ENCODE measurements around the gene NFASC.

NFASC gene

DNA sequence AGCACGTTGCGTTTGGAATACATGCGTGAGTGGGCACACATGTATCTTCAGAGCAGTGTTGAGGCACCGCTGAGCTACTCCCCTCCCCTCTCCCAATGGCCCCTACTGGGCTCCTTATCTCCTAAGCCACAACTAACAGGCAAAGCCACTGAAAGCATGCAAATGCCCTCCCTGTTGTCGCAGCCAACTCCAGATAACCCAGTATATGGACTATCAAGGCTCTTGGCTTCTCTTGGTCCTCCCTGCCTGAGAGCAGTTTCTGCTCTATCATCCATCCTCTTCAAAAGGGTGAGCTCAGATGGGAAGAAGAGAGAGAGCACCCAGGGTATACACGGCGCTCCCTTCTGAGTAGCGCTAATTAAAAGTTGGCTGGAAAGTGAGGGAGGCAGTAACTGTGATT lies 113.8 kb downstream of the NFASC start:
- TF ChIP-seq, protein P1, sequence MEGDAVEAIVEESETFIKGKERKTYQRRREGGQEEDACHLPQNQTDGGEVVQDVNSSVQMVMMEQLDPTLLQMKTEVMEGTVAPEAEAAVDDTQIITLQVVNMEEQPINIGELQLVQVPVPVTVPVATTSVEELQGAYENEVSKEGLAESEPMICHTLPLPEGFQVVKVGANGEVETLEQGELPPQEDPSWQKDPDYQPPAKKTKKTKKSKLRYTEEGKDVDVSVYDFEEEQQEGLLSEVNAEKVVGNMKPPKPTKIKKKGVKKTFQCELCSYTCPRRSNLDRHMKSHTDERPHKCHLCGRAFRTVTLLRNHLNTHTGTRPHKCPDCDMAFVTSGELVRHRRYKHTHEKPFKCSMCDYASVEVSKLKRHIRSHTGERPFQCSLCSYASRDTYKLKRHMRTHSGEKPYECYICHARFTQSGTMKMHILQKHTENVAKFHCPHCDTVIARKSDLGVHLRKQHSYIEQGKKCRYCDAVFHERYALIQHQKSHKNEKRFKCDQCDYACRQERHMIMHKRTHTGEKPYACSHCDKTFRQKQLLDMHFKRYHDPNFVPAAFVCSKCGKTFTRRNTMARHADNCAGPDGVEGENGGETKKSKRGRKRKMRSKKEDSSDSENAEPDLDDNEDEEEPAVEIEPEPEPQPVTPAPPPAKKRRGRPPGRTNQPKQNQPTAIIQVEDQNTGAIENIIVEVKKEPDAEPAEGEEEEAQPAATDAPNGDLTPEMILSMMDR (IDR thresholded peaks at IDR 0.05; ENCODE audit: low read depth, low read length, missing control alignments): no peak
- no peak for DNase-seq (ENCODE audit: extremely low read depth, low read depth)
- no peak overlapping the region for H3K4me3 ChIP-seq (replicated peaks; ENCODE audit: low read depth, low read length)

DNA sequence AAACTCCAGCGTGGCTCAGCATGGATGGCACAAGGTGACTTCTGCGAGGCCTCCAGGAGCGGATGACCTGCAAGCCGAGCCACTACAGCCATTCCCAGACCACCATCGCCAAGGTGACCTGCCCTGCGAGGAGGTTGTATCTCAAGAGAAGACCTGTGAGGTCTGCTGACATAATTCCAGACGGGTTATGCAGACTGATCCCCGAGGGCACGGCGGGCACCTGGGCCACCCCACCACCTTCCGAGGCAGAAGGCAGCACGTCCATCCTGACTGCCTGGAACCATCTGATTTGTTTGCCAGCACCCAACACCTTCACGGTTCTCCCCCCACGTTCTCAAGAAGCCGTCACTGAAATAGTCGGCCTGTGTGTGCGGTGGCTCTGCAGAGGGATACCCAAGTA lies 115.5 kb downstream of the NFASC start:
- TF ChIP-seq, protein P1 (IDR thresholded peaks at IDR 0.05; ENCODE audit: low read depth, low read length, missing control alignments): no peak
- H3K4me3 ChIP-seq (replicated peaks; ENCODE audit: low read depth, low read length): no peak overlapping the region
- no peak for DNase-seq (ENCODE audit: extremely low read depth, low read depth)

DNA sequence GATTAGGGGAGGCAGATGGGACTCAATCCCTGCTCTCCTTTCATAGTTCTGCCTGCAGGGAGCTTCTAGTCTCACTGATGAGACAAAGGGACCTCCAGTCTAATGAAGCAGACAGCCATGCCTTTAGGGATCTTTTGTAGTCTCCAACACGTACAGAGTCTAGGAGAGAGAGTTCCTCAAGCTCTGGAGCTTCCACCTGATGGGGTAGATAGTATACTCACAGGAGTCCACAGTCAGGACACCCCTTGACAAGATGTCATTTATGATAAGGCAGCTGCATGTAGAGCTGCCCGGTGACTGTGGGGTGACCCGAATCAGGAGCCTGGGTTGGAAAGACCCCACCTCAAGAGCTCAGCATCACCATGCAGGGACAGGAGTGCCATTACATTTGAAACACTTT lies 117.0 kb downstream of the NFASC start:
- H3K4me3 ChIP-seq (replicated peaks; ENCODE audit: low read depth, low read length): no peak overlapping the region
- TF ChIP-seq, protein P1 (IDR thresholded peaks at IDR 0.05; ENCODE audit: low read depth, low read length, missing control alignments): no peak
- DNase-seq (ENCODE audit: extremely low read depth, low read depth): no peak

DNA sequence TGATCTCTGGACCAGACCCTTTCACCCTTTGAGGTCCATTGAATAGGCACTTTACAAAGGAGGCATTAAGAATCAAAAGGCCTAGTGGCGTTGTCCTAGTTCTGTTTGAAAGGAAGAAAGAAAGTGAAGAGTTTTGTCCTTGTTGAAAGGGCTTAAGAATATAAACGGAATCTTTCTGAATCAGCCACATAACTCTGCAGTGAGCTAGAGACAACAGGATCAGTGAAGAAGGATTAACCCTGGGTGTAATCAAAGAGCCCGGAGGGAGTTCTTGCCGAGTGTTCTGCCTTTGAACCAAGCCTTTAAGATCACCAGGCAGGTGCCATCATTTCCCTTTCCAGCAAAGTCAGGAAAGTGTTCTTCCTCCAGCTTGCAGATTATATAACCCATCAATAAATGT lies 117.5 kb downstream of the NFASC start:
- H3K4me3 ChIP-seq (replicated peaks; ENCODE audit: low read depth, low read length): no peak overlapping the region
- TF ChIP-seq, protein P1 (IDR thresholded peaks at IDR 0.05; ENCODE audit: low read depth, low read length, missing control alignments): no peak

DNA sequence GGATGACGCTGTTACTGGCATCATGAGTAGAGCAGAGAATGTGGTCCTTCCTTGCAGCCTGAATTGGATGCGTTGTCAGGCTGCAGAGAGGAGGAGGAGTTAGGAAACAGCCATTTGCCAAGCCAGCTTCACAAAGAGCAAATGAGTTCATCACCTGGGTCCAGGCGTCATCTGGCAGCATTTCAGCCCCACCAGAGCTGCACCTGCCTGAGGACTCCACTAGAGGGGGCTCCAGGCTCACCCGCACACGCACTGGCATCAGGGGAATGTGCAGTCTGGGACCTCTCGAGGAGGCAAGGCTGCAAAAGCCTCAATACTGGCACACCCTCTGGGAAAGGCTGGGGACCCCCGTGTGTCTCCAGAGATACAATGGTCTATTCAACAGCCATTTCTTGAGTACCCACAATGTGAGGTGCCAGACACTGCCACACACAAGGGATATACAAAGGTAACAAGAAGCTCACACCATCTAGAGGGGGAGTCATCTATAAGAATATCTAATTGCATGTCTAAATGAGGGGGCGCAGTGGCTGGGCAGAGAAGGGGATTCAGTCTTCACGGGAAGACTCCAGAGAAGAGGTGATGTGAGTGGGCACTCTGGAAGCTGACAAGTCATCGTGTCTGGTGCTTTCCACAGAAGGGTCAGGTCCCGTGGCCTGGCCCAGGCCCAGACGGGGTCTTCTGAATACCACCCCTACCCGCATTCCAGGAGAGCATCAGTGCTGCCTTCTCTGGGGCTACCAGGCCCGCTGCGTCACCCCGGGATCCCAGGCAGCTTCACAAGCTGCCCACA lies 118.8 kb downstream of the NFASC start:
- TF ChIP-seq, protein P1 (IDR thresholded peaks at IDR 0.05; ENCODE audit: low read depth, low read length, missing control alignments): peak; percentile 99
- peak; percentile 43 for DNase-seq (ENCODE audit: extremely low read depth, low read depth)
- H3K4me3 ChIP-seq (replicated peaks; ENCODE audit: low read depth, low read length): no peak overlapping the region

More for the DNA sequence above, 117.5 kb downstream of the NFASC start:
- no peak for DNase-seq (ENCODE audit: extremely low read depth, low read depth)

DNA sequence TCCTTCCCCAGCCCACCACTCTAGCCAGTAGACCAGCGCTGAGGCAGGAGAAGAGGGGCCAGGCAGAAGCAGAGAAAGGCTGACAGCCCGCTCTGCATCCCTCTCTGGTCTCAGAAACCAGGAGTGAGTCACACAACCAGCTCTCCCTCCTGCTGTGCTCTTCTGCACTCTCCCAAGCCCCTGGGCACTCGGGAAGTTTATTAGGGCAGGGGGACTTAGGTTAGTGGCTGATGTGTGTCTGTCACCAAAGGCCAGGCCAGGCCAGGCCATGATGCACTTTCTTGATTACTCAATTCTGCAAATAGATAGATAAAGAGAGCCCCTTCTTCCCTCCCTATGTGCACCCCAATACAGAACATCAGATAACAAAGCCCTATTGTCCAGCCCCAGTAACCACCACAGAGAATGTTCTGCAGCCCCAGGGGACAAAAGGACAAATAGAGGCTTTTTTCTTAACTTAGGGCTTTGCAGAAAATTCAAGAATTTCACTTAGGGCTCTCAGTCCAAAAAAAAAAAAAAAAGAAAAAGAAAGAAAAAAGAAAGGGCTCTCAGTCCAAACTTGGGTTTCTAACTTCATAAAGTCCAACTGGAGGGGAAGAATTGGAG lies 119.5 kb downstream of the NFASC start:
- DNase-seq (ENCODE audit: extremely low read depth, low read depth): no peak
- TF ChIP-seq, protein P1 (IDR thresholded peaks at IDR 0.05; ENCODE audit: low read depth, low read length, missing control alignments): no peak
- no peak overlapping the region for H3K4me3 ChIP-seq (replicated peaks; ENCODE audit: low read depth, low read length)

Data from HFF-Myc (cell line).